Embryonic facial prominence (tissue), 1 donor: Measurements from ENCODE around the gene PDIA4.
"Not testable (repeated sequence)": the region's sequence is repeated elsewhere in the genome, so short reads cannot be mapped to it uniquely, and the experiment has no call there.

Experiments used
- DNase-seq: peaks from one replicate; pipeline ENCODE4 v3.0.0-alpha.2; 2016; ENCODE audit errors: extremely low spot score

PDIA4 gene

DNA sequence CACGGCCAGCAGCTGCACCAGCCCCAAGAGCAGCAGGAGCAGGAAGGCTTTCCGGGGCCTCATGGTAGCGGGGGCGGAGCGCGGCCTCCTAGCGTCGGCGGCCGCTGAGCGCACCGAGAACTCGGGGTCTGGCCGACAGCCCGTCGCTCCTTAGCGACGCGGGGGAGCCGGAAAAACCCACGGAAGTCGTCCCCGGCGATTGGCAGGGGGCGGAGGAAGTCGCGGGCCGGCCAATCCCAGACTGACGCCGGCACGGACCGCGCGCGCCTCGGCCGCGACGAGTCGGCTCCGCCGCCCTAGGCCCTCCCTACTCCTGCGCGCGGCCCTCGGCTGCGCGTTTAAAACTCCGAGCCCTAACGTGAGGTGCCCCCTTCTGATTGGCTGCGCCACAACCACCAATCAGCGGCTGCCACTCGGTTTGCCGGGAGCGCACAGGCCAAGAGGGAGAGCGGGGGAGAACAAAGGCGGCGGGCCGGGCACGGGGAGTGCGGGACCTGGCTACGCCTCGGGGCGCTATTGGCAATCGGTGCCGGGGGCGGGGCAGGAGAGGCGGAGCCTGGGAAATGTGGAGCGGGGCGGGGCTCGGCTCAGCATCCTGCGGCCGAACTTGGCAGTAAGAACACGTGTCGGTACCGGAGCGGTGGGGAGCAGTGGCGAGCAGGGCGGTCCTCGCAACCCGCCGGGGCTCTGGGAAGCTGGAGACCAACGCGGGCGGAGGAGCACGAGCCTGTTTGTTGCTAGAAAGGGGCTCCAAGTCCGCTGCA, at the start of gene PDIA4:
Gene PDIA4 (minus strand): TSS at position 160 of the 764 bp plus-strand sequence. CDS start 97 bp downstream, at position 63.
- DNase-seq: peak; percentile 97

DNA sequence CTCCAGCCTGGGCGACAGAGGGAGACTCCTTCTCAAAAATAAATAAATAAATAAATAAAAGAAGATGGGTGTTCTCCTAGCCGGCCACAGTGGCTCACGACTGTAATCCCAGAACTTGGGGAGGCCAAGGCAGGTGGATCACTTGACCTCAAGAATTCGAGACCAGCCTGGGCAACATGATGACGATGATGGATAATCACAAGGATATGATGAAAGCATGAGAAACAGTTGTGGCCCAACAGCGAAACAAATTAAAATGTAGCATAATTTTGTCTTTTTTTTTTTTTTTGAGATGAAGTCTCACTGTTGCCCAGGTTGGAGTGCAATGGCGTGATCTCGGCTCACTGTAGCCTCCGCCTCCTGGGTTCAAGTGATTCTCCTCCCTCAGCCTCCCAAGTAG, 49.3 kb upstream of the PDIA4 start:
- DNase-seq: no peak

GRCh38 chr7:149075286-149075685, 47.0 kb upstream of the PDIA4 start:
- DNase-seq: no peak

DNA sequence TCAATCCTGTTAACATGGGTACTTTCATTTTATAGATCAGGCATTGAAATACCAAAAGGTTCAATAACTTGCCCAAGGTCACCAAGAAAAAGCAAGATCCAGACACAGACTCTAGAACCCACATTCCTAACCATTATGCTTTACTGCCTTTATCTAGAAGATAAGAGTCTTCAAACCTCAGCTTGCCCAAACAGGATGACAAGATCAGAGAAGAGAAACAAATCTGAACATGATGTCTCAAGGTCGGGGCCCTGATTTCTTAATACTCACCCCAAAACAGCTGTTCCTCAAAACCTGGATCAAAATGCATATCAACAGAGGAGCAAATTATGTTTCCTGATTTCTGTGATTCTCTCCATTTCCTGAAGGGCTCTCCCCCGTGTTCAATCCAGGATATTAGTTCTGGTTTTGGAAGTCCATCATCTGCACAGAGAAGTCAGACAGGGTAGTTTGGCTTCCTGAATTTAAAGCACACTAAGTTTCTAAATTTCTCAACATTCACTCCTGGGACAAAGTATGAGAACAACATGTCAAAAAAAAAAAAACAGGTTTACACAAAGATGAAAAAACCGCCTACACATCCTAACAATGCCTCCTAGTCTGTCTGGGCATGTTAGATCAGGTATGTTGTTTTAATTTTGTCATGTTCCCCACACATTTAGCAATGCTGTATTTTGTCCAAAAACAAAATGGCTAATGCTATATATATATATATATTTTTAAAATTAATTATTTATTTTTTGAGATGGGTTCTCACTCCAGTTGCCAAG, 46.0 kb upstream of the PDIA4 start:
- no peak for DNase-seq

DNA sequence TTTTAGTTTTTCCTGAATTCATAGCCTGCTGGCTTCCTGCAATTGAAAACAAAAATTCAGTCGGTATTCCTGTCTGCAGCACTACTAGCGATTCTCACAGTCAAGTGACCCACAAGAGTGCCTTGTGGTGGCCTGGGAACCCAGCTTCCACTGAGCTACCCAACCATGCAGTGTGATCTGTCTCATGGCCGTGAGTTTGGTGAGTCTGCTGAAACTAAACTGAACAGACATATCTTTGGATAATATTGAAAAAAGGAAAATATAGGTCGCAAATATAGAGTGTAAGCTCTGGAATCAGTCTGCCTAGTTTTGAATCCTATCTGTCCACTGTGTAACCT, 44.1 kb upstream of the PDIA4 start:
- no peak for DNase-seq

- no peak for DNase-seq
Observed at GRCh38 chr7:149071641-149072437, 43.5 kb upstream of the PDIA4 start.

DNA sequence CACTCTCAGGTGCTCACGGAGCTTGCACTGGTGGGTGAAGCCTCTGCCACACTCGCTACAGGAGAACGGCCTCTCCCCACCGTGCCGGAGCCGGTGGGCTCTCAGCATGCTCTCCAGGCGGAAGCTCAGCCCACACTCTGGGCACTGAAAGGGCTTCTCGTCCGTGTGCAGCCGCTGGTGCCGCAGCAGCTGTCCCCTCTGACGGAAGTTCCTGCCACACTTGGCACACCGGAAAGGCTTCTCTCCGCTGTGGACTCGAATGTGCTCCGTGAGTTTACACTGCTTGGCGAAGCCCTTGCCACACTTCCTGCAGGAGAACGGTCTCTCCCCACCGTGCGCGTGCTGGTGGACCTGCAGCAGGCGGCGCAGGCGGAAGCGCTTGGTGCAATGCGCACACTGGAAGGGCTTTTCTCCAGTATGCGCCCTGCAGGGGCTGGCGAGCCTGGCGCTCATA, 42.9 kb upstream of the PDIA4 start:
- no peak for DNase-seq

DNA sequence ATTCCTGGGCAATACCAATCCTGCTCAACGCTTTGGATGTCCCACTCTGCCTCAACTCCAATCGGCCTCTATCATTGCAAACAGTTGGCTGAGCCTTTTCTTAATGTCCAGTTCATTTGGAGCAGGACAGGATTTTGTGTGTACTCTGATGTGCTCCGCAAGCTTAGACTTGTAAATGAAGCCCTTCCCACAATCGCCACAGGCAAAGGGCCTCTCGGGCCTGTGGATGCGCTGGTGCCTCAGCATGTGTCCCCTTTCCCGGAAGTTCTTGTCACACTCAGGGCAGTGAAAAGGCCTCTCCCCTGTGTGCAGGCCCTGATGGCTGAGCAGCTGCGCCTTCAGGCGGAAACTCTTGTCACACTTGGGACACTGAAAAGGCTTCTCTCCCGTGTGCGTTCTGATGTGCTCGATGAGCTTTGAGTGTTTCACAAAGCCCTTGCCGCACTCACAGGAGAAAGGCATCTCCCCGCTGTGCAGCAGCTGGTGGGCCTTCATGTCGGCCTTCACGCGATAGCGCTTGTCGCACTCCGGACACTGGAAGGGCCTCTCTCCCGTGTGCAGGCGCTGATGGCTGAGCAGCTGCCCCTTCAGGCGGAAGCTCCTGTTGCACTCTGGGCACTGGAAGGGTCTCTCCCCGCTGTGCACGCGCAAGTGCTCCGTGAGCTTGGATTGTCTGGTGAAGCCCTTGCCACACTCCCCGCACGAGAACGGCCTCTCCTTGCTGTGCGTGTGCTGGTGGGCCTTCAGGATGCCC, 42.2 kb upstream of the PDIA4 start:
- no peak for DNase-seq

DNA sequence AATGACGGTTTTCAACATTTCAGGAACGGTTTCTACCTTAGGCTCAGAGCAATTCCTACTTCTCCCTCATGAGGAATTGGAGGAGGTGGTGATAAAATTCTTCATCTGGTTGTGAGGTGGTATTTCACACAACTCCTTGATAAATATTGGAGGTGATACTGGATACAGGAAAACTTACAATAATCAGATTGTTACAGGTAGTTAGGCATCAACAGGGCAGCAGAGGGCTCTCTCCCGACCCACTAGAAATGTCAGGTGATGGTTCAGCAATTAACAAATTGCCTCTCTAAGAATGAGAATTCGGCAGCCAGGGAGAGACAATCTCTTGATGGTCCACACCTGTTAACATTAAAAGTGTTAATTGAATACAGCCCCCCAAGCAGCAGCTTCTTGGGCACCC, 39.6 kb upstream of the PDIA4 start:
- no peak for DNase-seq

DNA sequence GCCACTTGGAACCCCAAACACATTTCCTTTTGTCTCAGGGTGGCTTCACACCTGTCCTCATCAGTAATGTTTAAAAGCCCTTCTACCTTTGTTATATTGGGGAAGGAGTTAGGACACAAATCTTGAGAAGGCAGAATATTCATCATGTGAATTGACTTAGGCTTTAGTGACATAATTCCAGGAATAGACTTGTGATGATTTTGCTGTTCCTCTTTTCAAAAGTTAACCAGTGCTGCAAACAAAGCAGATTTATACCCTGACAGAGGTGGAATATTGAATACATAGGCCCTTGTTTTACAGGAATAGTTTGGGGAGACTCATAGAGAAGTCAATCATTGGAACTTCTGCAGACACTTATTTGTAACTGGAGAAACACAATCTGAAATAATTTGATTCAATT, 35.2 kb upstream of the PDIA4 start:
- DNase-seq: no peak

GRCh38 chr7:149062217-149062899, 34.1 kb upstream of the PDIA4 start:
- not testable (repeated sequence) for DNase-seq

- DNase-seq: no peak
Observed at GRCh38 chr7:149060156-149060555, 31.9 kb upstream of the PDIA4 start.

DNA sequence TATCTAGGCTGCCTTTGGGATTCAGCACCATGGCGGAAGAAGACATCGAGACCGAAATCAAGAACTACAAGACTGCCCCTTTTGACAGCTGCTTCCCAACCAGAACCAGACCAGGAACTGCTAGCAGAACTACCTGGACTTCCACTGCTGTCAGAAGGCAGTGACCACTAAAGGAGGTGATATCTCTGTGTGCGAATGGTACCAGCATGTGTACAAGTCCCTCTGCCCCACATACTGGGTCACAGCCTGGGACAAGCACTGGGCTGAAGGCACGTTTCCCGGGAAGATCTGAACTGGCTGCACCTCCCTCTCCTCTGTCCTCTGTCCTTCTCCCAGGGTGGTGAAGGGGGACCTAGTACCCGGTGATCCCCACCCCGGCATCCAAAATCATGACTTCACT, 25.6 kb upstream of the PDIA4 start:
- DNase-seq: no peak

- DNase-seq: no peak
Observed at GRCh38 chr7:149053384-149053783, 25.1 kb upstream of the PDIA4 start.

GRCh38 chr7:149050941-149051340, 22.6 kb upstream of the PDIA4 start:
- DNase-seq: no peak

- no peak for DNase-seq
Observed at GRCh38 chr7:149048805-149049204, 20.5 kb upstream of the PDIA4 start.

DNA sequence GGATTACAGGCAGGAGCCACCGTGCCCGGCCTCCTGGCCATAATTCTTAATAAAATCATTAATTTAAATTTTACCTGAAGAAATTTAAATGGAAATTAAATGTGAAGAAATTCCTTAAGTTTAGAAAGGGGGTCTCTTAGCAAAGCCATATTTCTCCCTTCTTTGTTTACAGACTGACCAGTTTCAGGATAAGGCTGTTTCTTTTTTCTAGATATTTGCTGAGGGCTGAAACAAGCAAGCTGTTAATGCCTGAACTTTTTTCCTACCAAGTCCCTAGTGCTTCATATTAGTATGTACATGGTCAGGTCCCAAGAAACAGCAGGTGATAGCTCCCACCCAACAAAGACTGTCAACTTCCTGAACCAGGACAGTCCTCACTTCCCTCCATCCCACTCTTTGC, 18.1 kb upstream of the PDIA4 start:
- DNase-seq: no peak

- DNase-seq: no peak
Observed at GRCh38 chr7:149043936-149044335, 15.6 kb upstream of the PDIA4 start.

- DNase-seq: no peak
Observed at GRCh38 chr7:149041350-149041749, 13.0 kb upstream of the PDIA4 start.

DNA sequence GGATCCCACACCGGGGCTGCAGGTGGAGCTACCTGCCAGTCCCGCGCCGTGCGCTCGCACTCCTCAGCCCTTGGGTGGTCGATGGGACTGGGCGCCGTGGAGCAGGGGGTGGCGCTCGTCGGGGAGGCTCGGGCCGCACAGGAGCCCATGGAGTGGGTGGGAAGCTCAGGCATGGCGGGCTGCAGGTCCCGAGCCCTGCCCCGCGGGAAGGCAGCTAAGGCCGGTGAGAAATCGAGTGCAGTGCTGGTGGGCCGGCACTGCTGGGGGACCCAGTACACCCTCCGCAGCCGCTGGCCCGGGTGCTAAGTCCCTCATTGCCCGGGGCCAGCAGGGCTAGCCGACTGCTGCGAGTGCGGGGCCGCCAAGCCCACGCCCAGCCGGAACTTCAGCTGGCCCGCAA, 10.3 kb upstream of the PDIA4 start:
- DNase-seq: not testable (repeated sequence)

GRCh38 chr7:149036676-149037075, 8.4 kb upstream of the PDIA4 start:
- no peak for DNase-seq
